Natural killer cell (primary cell): ENCODE measurements around the gene CDH23. TPM values are rescaled to one million over a fixed set of nuclear protein-coding genes. Genes with fewer than 3 reads are reported as not detected.

Source experiments
- ATAC-seq, 3 donors: fragments of 150-1000 bp in 2 of 3; fragments of 200-7000 bp in 1 of 3; cut with Tn5 transposase; 1 replicate in 1 of 3; 2 replicates in 2 of 3; pipeline ENCODE4 v1.10.0; 2021; ENCODE audit warnings: mild to moderate bottlenecking in 2 of 3, moderate library complexity in 2 of 3
- DNase-seq, 2 donors: peaks; one replicate each; pipeline versions ENCODE4 v3.0.0 to v3.0.0-alpha.2; 2013 to 2021; ENCODE audit warnings: mixed read lengths in 1 of 2
- H3K27ac ChIP-seq: one replicate; pipeline ENCODE4 v1.5.1; 2013; ENCODE audit warnings: mild to moderate bottlenecking, low read length
- H3K27me3 ChIP-seq: one replicate; pipeline ENCODE4 v1.6.1; 2013; ENCODE audit warnings: low read length; ENCODE audit not compliant: control insufficient read depth, insufficient read depth
- H3K36me3 ChIP-seq: one replicate; pipeline ENCODE4 v1.6.1; 2013; ENCODE audit warnings: low read length; ENCODE audit not compliant: control insufficient read depth, insufficient read depth
- H3K4me1 ChIP-seq: one replicate; pipeline ENCODE4 v1.6.1; 2013; ENCODE audit warnings: low read length; ENCODE audit not compliant: control insufficient read depth, insufficient read depth
- H3K4me3 ChIP-seq: one replicate; pipeline ENCODE4 v1.5.1; 2013; ENCODE audit warnings: low read length
- H3K9me3 ChIP-seq: one replicate; pipeline ENCODE4 v1.6.1; 2013; ENCODE audit warnings: low read length; ENCODE audit not compliant: control insufficient read depth, insufficient read depth
- H3K27ac Mint-ChIP-seq, 2 donors: one replicate each; pipeline ENCODE4 v1.8.0; 2022; ENCODE audit warnings: mild to moderate bottlenecking in 2 of 2, mixed read lengths in 2 of 2, moderate library complexity in 1 of 2
- H3K27me3 Mint-ChIP-seq, 2 donors: one replicate each; pipeline ENCODE4 v1.8.0; 2022; ENCODE audit warnings: low read depth in 2 of 2, mixed read lengths in 2 of 2
- H3K36me3 Mint-ChIP-seq: one replicate; pipeline ENCODE4 v1.8.0; 2022; ENCODE audit warnings: mixed read lengths
- H3K4me1 Mint-ChIP-seq, 2 donors: one replicate each; pipeline ENCODE4 v1.8.0; 2022; ENCODE audit warnings: mixed read lengths in 2 of 2
- H3K4me3 Mint-ChIP-seq: one replicate; pipeline ENCODE4 v1.8.0; 2022; ENCODE audit warnings: mild to moderate bottlenecking, moderate library complexity, mixed read lengths
- H3K9me3 Mint-ChIP-seq, 2 donors: one replicate each; pipeline ENCODE4 v1.8.0; 2022; ENCODE audit warnings: mixed read lengths in 2 of 2
- WGBS: methylation state at CpG from one replicate; pipeline ENCODE4 v1.1.7; 2013; ENCODE audit warnings: missing lambda C conversion rate; ENCODE audit not compliant: insufficient coverage; 5-methylcytosine and 5-hydroxymethylcytosine counted together
- intact Hi-C: fragments of 100-400 bp; cut with micrococcal nuclease; formaldehyde crosslinking; loops from one replicate; pipeline ENCODE4 v1.14.2; 2022
- total RNA-seq, 4 donors: library from RNA; stranded (reverse); fragments of 120-200 nt in 1 of 4; gene quantifications; one replicate each; pipeline versions ENCODE4 v1.2.3 to v1.2.4, GENCODE V29; 2013 to 2022
- TF ChIP-seq, protein P1 (sequence below): fragments of 200-600 bp; IDR thresholded peaks from one replicate; pipeline ENCODE4 v1.8.0; 2022; ENCODE audit warnings: antibody characterized with exemption

CDH23 gene
- total RNA-seq, 3 donors from 2014 or later (not counting 1 experiment from before 2014, with no cell fraction given) = 1.2 to 6.0 (median 4.3) TPM

DNA sequence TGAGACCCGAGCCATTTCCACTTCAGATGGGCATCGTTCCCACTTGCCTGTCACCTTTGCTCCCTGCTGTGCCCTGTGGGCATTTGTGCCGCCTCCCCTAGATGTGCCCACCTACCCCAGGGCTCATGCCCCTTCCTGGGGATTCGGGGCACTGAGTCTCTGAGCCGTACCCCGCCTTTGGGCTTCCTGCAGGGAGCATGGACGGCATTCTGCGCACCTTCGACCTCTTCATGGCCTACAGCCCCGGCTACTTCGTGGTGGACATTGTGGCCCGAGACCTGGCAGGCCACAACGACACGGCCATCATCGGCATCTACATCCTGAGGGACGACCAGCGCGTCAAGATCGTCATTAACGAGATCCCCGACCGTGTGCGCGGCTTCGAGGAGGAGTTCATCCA lies 412.9 kb downstream of the CDH23 start:
- no peaks in the 10 kb centered on the region for H3K9me3 ChIP-seq
- Mint-ChIP-seq H3K27ac (no peak overlapping the region), H3K4me1 (no peaks in the 10 kb centered on the region), H3K36me3 (no peaks in the 10 kb centered on the region), H3K4me3 (no peak overlapping the region), H3K27me3 (peaks cover 0 to 5% of the 10 kb centered on the region in 2 donors), H3K9me3 (no peaks in the 10 kb centered on the region)
- intact Hi-C loops = loop anchor here (5.0 kb wide), 1 partner anchor 427 kb away; no protein-coding TSS in a partner anchor
- no peaks in the 10 kb centered on the region for H3K36me3 ChIP-seq
- peaks cover 14% of the 10 kb centered on the region for H3K4me1 ChIP-seq
- no peak for ATAC-seq
- no peak overlapping the region for H3K27ac ChIP-seq
- no peak for DNase-seq
- TF ChIP-seq, protein P1, sequence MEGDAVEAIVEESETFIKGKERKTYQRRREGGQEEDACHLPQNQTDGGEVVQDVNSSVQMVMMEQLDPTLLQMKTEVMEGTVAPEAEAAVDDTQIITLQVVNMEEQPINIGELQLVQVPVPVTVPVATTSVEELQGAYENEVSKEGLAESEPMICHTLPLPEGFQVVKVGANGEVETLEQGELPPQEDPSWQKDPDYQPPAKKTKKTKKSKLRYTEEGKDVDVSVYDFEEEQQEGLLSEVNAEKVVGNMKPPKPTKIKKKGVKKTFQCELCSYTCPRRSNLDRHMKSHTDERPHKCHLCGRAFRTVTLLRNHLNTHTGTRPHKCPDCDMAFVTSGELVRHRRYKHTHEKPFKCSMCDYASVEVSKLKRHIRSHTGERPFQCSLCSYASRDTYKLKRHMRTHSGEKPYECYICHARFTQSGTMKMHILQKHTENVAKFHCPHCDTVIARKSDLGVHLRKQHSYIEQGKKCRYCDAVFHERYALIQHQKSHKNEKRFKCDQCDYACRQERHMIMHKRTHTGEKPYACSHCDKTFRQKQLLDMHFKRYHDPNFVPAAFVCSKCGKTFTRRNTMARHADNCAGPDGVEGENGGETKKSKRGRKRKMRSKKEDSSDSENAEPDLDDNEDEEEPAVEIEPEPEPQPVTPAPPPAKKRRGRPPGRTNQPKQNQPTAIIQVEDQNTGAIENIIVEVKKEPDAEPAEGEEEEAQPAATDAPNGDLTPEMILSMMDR = no peak
- 97% methylated on average over 25 of the region's 25 CpGs for WGBS
- H3K4me3 ChIP-seq = no peak overlapping the region
- H3K27me3 ChIP-seq = no peaks in the 10 kb centered on the region

DNA sequence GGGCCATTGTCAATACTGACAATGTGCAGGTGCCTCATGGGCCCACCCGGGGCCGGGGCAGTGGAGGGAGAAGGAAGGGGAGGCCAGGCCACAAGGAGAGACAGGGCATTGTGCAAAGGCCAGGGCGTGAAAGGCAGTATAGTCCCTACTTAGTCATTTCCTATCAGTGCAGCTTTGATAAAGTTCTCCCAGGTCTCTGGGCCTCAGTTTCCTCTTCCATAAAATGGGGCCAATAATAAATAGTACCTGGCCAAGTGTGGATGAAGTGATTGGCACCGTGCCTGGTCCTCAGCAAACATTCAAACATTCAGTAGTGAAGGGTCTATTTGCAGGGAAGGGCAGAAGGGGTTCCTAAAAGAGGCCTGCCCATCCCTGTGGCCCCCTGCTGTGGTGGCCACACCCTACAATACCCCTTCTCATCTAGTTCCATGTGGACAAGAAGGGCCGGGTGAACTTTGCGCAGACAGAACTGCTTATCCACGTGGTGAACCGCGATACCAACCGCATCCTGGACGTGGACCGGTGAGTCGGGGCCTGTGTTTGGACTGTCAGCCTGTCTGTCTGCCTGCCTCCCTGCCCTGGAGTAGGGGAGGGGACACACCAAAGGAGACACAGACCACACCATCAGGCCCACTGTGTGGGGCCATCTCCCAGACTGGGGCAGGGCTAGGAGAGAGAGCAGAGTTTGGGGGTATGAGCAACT lies 413.5 kb downstream of the CDH23 start:
- H3K4me1 ChIP-seq = peaks cover 14% of the 10 kb centered on the region
- no peaks in the 10 kb centered on the region for H3K36me3 Mint-ChIP-seq
- no peak overlapping the region for H3K4me3 ChIP-seq
- intact Hi-C loops = loop anchor here (5.0 kb wide), 1 partner anchor 428 kb away; no protein-coding TSS in a partner anchor
- H3K27ac Mint-ChIP-seq = no peak overlapping the region
- H3K9me3 ChIP-seq = no peaks in the 10 kb centered on the region
- 79% methylated on average over 12 of the region's 13 CpGs for WGBS
- H3K27ac ChIP-seq = no peak overlapping the region
- TF ChIP-seq, protein P1 = no peak
- ATAC-seq (no peak), DNase-seq (no peak)
- no peaks in the 10 kb centered on the region for H3K27me3 ChIP-seq
- H3K9me3 Mint-ChIP-seq = no peaks in the 10 kb centered on the region
- no peaks in the 10 kb centered on the region for H3K4me1 Mint-ChIP-seq
- no peak overlapping the region for H3K4me3 Mint-ChIP-seq
- peaks cover 4% of the 10 kb centered on the region for H3K36me3 ChIP-seq
- peaks cover 0 to 5% of the 10 kb centered on the region in 2 donors for H3K27me3 Mint-ChIP-seq

DNA sequence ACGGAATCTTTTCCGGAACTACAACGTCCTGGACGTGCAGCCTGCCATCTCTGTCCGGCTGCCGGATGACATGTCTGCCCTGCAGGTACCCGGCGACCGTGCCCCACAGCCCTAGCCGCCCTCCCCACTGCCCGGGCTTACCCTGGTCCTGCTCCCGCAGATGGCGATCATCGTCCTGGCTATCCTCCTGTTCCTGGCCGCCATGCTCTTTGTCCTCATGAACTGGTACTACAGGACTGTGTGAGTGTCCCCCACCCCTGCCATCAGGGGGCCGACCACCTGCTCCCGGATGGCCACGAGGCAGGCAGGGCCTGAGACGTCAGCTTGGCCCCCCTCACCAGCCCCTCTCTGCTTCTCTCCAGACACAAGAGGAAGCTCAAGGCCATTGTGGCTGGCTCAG lies 414.6 kb downstream of the CDH23 start:
- peaks cover 8% of the 10 kb centered on the region for H3K36me3 Mint-ChIP-seq
- no peaks in the 10 kb centered on the region for H3K9me3 ChIP-seq
- intact Hi-C loops = loop anchor here (5.0 kb wide), 1 partner anchor 429 kb away; no protein-coding TSS in a partner anchor
- H3K27ac ChIP-seq = no peak overlapping the region
- ATAC-seq (no peak), DNase-seq (no peak)
- no peaks in the 10 kb centered on the region for H3K9me3 Mint-ChIP-seq
- TF ChIP-seq, protein P1 = no peak
- no peak overlapping the region for H3K4me3 ChIP-seq
- no peak overlapping the region for H3K27ac Mint-ChIP-seq
- 78% methylated on average over 19 of the region's 19 CpGs for WGBS
- H3K27me3 Mint-ChIP-seq = peaks cover 0 to 5% of the 10 kb centered on the region in 2 donors
- H3K4me1 ChIP-seq = peaks cover 10% of the 10 kb centered on the region
- H3K4me3 Mint-ChIP-seq = no peak overlapping the region
- no peaks in the 10 kb centered on the region for H3K4me1 Mint-ChIP-seq
- H3K27me3 ChIP-seq = no peaks in the 10 kb centered on the region
- H3K36me3 ChIP-seq = peaks cover 13% of the 10 kb centered on the region
